ENCODE data around the gene HCRTR1.

DNA sequence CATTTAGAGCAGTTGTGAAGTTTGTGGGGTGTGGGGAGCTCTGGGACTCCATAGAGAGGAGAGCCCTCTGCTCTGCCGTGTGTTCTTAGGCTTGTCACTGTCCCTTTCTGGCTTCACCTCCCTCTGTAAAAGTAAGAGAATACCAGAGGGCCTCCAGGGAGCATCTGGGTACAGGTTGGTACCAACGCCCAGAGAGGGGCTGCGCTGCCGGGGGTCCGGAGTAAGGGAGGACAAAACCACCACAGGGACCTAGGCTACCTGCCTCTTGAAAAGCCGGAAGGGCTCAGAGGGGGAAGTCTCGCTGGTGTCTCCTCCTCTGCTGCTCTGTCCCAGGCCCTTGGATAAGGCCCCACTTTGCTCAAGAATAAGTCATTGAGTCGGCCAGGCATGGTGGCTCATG, 44.2 kb upstream of the HCRTR1 start:
- TF ChIP-seq, protein P1, sequence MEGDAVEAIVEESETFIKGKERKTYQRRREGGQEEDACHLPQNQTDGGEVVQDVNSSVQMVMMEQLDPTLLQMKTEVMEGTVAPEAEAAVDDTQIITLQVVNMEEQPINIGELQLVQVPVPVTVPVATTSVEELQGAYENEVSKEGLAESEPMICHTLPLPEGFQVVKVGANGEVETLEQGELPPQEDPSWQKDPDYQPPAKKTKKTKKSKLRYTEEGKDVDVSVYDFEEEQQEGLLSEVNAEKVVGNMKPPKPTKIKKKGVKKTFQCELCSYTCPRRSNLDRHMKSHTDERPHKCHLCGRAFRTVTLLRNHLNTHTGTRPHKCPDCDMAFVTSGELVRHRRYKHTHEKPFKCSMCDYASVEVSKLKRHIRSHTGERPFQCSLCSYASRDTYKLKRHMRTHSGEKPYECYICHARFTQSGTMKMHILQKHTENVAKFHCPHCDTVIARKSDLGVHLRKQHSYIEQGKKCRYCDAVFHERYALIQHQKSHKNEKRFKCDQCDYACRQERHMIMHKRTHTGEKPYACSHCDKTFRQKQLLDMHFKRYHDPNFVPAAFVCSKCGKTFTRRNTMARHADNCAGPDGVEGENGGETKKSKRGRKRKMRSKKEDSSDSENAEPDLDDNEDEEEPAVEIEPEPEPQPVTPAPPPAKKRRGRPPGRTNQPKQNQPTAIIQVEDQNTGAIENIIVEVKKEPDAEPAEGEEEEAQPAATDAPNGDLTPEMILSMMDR (IDR thresholded peaks at IDR 0.05): no peak
- TF ChIP-seq ZFX (IDR thresholded peaks at IDR 0.05; ENCODE audit: borderline replicate concordance): no peak
